CD14-positive monocyte (primary cell): Measurements from ENCODE around the gene DENND4B. TPM values are rescaled to one million over a fixed set of nuclear protein-coding genes. Genes with fewer than 3 reads are reported as not detected.
"Not testable (repeated sequence)": the region's sequence is repeated elsewhere in the genome, so short reads cannot be mapped to it uniquely, and the experiment has no call there.

Source experiments
- DNase-seq, 3 donors: peaks; one replicate each; pipeline ENCODE4 v3.0.0-alpha.2; 2011 to 2022
- H2AFZ ChIP-seq: 2 replicates; pipeline ENCODE4 v1.6.0; 2012; ENCODE audit warnings: mild to moderate bottlenecking, low read depth, low read length, inconsistent platforms; ENCODE audit not compliant: insufficient read depth, poor library complexity, severe bottlenecking
- H3K27ac ChIP-seq, 2 donors: 1 replicate in 1 of 2; 2 replicates in 1 of 2; pipeline ENCODE4 v1.5.1; 2012 to 2013; ENCODE audit warnings: low read length in 2 of 2, control low read depth in 1 of 2, inconsistent platforms in 1 of 2, low read depth in 1 of 2, mild to moderate bottlenecking in 1 of 2
- H3K27me3 ChIP-seq, 2 donors: one replicate each; pipeline versions ENCODE4 v1.6.0 to v1.6.1; 2011 to 2013; ENCODE audit warnings: low read length in 2 of 2; ENCODE audit not compliant: control insufficient read depth in 2 of 2, insufficient read depth in 2 of 2
- H3K36me3 ChIP-seq, 2 donors: replicated peaks in 1 of 2; 1 replicate in 1 of 2; 2 replicates in 1 of 2; pipeline versions ENCODE4 v1.5.1 to v1.6.1; 2012 to 2013; ENCODE audit warnings: low read length in 2 of 2, control low read depth in 1 of 2, inconsistent platforms in 1 of 2, mild to moderate bottlenecking in 1 of 2; ENCODE audit not compliant: insufficient read depth in 2 of 2, control insufficient read depth in 1 of 2
- H3K4me1 ChIP-seq, 2 donors: 1 replicate in 1 of 2; 2 replicates in 1 of 2; pipeline versions ENCODE4 v1.5.1 to v1.6.1; 2012 to 2013; ENCODE audit warnings: low read length in 2 of 2, control low read depth in 1 of 2, inconsistent platforms in 1 of 2, mild to moderate bottlenecking in 1 of 2, moderate library complexity in 1 of 2; ENCODE audit not compliant: insufficient read depth in 2 of 2, control insufficient read depth in 1 of 2
- H3K4me2 ChIP-seq: replicated peaks from 2 replicates; pipeline ENCODE3; 2012; ENCODE audit warnings: low read length, moderate library complexity, mild to moderate bottlenecking; ENCODE audit not compliant: poor library complexity, severe bottlenecking; ENCODE audit errors: extremely low read depth
- H3K4me3 ChIP-seq, 3 experiments: fragments of 200-600 bp in 1 of 3; sonication (generic) in 1 of 3; replicated peaks in 1 of 3; 1 replicate in 2 of 3; 2 replicates in 1 of 3; pipeline ENCODE4 v1.5.1; 2011 to 2013; ENCODE audit warnings: low read length in 3 of 3, mild to moderate bottlenecking in 3 of 3, control low read depth in 2 of 3, low read depth in 2 of 3, inconsistent platforms in 1 of 3, moderate library complexity in 1 of 3
- H3K79me2 ChIP-seq: 2 replicates; pipeline ENCODE4 v1.6.0; 2012; ENCODE audit warnings: mild to moderate bottlenecking, control low read depth, inconsistent platforms, low read length, moderate library complexity; ENCODE audit not compliant: insufficient read depth
- H3K9ac ChIP-seq: 2 replicates; pipeline ENCODE4 v1.6.0; 2017; ENCODE audit warnings: low read length, mild to moderate bottlenecking; ENCODE audit not compliant: insufficient read depth, poor library complexity, severe bottlenecking
- H3K9me3 ChIP-seq, 2 donors: replicated peaks in 1 of 2; 1 replicate in 1 of 2; 2 replicates in 1 of 2; pipeline versions ENCODE4 v1.5.1 to v1.6.1; 2012 to 2013; ENCODE audit warnings: low read length in 2 of 2, control low read depth in 1 of 2; ENCODE audit not compliant: control insufficient read depth in 1 of 2, insufficient read depth in 1 of 2
- H4K20me1 ChIP-seq: 2 replicates; pipeline ENCODE4 v1.6.0; 2012; ENCODE audit warnings: mild to moderate bottlenecking, low read length, control low read depth, moderate library complexity; ENCODE audit not compliant: insufficient read depth
- H3K27ac Mint-ChIP-seq, 7 donors: one replicate each; pipeline ENCODE4 v1.8.0; 2020; ENCODE audit warnings: mild to moderate bottlenecking in 7 of 7, mixed read lengths in 7 of 7, moderate library complexity in 6 of 7, inconsistent platforms in 2 of 7
- H3K27me3 Mint-ChIP-seq, 3 donors: one replicate each; pipeline ENCODE4 v1.8.0; 2021 to 2022; ENCODE audit warnings: low read depth in 3 of 3, mild to moderate bottlenecking in 3 of 3, mixed read lengths in 3 of 3, moderate library complexity in 3 of 3, inconsistent platforms in 1 of 3
- H3K36me3 Mint-ChIP-seq, 2 donors: one replicate each; pipeline ENCODE4 v1.8.0; 2020; ENCODE audit warnings: mixed read lengths in 2 of 2, inconsistent platforms in 1 of 2, mild to moderate bottlenecking in 1 of 2
- H3K4me1 Mint-ChIP-seq: one replicate; pipeline ENCODE4 v1.8.0; 2020; ENCODE audit warnings: mild to moderate bottlenecking, mixed read lengths
- H3K4me3 Mint-ChIP-seq, 2 donors: one replicate each; pipeline ENCODE4 v1.8.0; 2020; ENCODE audit warnings: mild to moderate bottlenecking in 2 of 2, mixed read lengths in 2 of 2, moderate library complexity in 1 of 2
- H3K9me3 Mint-ChIP-seq, 7 donors: one replicate each; pipeline ENCODE4 v1.8.0; 2020 to 2022; ENCODE audit warnings: mixed read lengths in 7 of 7, mild to moderate bottlenecking in 6 of 7, moderate library complexity in 6 of 7, inconsistent platforms in 2 of 7
- CTCF ChIP-seq: fragments of 200-600 bp; IDR thresholded peaks from one replicate; pipeline ENCODE4 v1.8.0; 2022; ENCODE audit warnings: antibody characterized with exemption, mild to moderate bottlenecking
- WGBS: methylation state at CpG from one replicate; pipeline ENCODE4 v1.1.5; 2013; ENCODE audit warnings: missing lambda C conversion rate; ENCODE audit not compliant: insufficient coverage; 5-methylcytosine and 5-hydroxymethylcytosine counted together
- intact Hi-C, 2 donors: fragments of 100-400 bp; cut with micrococcal nuclease; formaldehyde crosslinking; loops; one replicate each; pipeline versions ENCODE4 v1.15.0 to v1.15.1; 2023
- polyA plus RNA-seq, 3 donors: library from polyadenylated mRNA; depleted of rRNA in 1 of 3; unstranded in 2 of 3; stranded (reverse) in 1 of 3; fragments of 300-500 nt in 2 of 3; fragments of >200 nt in 1 of 3; fragmentation: Illumina TruSeq in 2 of 3; gene quantifications; 1 replicate in 2 of 3; 2 replicates in 1 of 3; pipeline ENCODE4 v1.2.3, GENCODE V29; 2012 to 2021

The DENND4B gene
- polyA plus RNA-seq, 3 donors, result 7.8 to 324 (median 10.9) TPM

GRCh38 chr1:153891042-153891441 is 55.5 kb downstream of the DENND4B start:
- peak overlapping the region in 3 of 7 donors; percentile 43 to 68 (median 67) for H3K27ac Mint-ChIP-seq
- peaks cover 13% of the 10 kb centered on the region for H3K4me1 Mint-ChIP-seq
- H2AFZ ChIP-seq, H3K27ac ChIP-seq, H3K4me2 ChIP-seq, H3K4me3 ChIP-seq, H3K9me3 Mint-ChIP-seq, DNase-seq, intact Hi-C loops, H3K9ac ChIP-seq, H3K27me3 Mint-ChIP-seq, H3K9me3 ChIP-seq, H3K4me3 Mint-ChIP-seq, H3K27me3 ChIP-seq: not testable (repeated sequence)
- H3K36me3 Mint-ChIP-seq, result peaks cover 34 to 81% of the 10 kb centered on the region in 2 donors
- peaks cover 82% of the 10 kb centered on the region for H3K79me2 ChIP-seq
- peaks cover 0 to 12% of the 10 kb centered on the region in 2 donors for H3K4me1 ChIP-seq
- H4K20me1 ChIP-seq, result peaks cover 78% of the 10 kb centered on the region
- no CpG with 5 or more reads among the region's 7 CpGs for WGBS
- peaks cover 11 to 52% of the 10 kb centered on the region in 2 donors for H3K36me3 ChIP-seq

- Mint-ChIP-seq H3K4me3 (no peak overlapping the region), H3K4me1 (peaks cover 13% of the 10 kb centered on the region), H3K27ac (peak overlapping the region in 4 of 7 donors; percentile 2 to 85 (median 60)), H3K36me3 (peaks cover 33 to 78% of the 10 kb centered on the region in 2 donors), H3K9me3 (no peaks in the 10 kb centered on the region), H3K27me3 (no peaks in the 10 kb centered on the region)
- TF ChIP-seq CTCF, result no peak
- Histone ChIP-seq H3K36me3 (peaks cover 13 to 42% of the 10 kb centered on the region in 2 donors), H3K4me3 (no peak overlapping the region), H3K4me1 (peaks cover 0 to 12% of the 10 kb centered on the region in 2 donors), H2AFZ (no peak overlapping the region), H3K4me2 (peak overlapping the region; percentile 3), H3K27me3 (no peaks in the 10 kb centered on the region), H3K79me2 (peaks cover 90% of the 10 kb centered on the region), H3K27ac (peak overlapping the region in 1 of 2 donors; percentile 52), H3K9me3 (no peaks in the 10 kb centered on the region), H3K9ac (no peak overlapping the region), H4K20me1 (peaks cover 89% of the 10 kb centered on the region)
- no peak for DNase-seq
- 0% methylated on average over 1 of the region's 3 CpGs for WGBS
- intact Hi-C loops, result no loop called here
Measured at GRCh38 chr1:153888533-153888932, 58.0 kb downstream of the DENND4B start.
